SK-N-SH treated with all-trans-retinoic acid at 6 μM for 48 hours (cell line): Measurements from ENCODE around the gene SELP.
A peak's percentile ranks its signal among the peaks of the same experiment; 100 is the strongest.

Experiments
- ATAC-seq: fragments of 200-7000 bp; cut with Tn5 transposase; 3 replicates; pipeline ENCODE4 v1.9.1; 2020; ENCODE audit warnings: mild to moderate bottlenecking, moderate library complexity
- ESRRG ChIP-seq: fragments of 250-450 bp; sonication (Bioruptor Pico); IDR thresholded peaks from 2 replicates; pipeline ENCODE4 v1.6.1; 2021; ENCODE audit warnings: mild to moderate bottlenecking
- ISL1 ChIP-seq: fragments of 250-450 bp; sonication (Bioruptor Pico); IDR thresholded peaks from 2 replicates; pipeline ENCODE4 v2.1.2; 2022; ENCODE audit warnings: mild to moderate bottlenecking, moderate library complexity
- SNAI2 ChIP-seq: fragments of 250-450 bp; sonication (Bioruptor Pico); IDR thresholded peaks from 2 replicates; pipeline ENCODE4 v1.5.0; 2020; ENCODE audit warnings: mild to moderate bottlenecking, moderate library complexity
- TOX ChIP-seq: fragments of 250-450 bp; sonication (Bioruptor Pico); IDR thresholded peaks from 2 replicates; pipeline ENCODE4 v1.8.0; 2021; ENCODE audit warnings: mild to moderate bottlenecking, moderate library complexity, borderline replicate concordance
- ZNF70 ChIP-seq: fragments of 450-650 bp; formaldehyde crosslinking; IDR thresholded peaks from 2 replicates; pipeline ENCODE4 v1.5.0; 2020; ENCODE audit warnings: mild to moderate bottlenecking, moderate library complexity

The SELP gene

DNA sequence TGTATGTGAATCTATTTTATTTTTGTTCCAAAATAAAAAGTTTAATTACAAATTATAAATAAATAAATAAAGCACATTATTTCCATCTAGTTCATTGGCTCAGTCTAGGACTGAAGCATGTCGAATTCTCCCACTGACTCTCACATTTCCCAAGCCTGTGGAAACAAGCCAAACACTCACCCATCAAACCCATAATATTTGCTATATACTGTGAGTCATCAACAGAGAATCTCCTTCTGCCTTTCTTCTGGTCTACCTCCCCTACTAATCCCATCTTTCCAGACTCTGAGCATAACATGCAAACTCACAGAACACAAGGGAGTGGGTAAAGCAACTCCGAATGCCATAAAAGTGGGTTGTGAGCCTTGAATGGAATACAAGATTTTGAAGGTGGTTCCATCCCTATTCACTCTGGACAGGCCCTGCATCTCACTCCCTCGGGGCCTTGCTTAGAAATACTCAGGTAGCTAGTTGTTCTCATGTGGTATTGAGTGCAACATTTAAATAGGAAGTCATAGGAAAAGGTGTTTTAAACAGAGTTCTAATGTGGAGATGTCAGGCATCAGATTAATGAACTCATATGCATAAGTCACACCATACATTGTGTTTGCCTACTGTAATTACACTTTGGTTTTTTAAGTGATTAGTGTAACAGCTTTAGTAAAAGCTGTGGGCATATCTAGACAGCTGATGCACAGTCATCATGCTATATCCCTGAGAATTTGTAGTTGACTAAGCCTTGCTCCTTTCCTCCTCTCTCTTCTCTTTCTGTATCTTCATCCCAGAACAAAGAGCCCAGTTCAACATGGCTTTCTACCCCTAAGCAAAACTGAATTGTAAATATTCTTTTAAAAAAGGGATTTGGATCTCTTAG lies 90.7 kb downstream of the SELP start:
- peak; percentile 95 for ATAC-seq
- TF ChIP-seq ZNF70 (no peak), TOX (CRISPR knock-in tag) (peak; percentile 49; the same call in 1 of the 2 replicates), ISL1 (CRISPR knock-in tag) (no peak), SNAI2 (no peak), ESRRG (no peak)
- TF ChIP-seq, all 23 proteins: peak for 1
